ENCODE data around the gene YARS2. TPM values are rescaled to one million over a fixed set of nuclear protein-coding genes. Genes with fewer than 3 reads are reported as not detected.

YARS2 gene
- total and polyA plus RNA-seq, 2 of the 13 experiments (the other 11 are each of a cell fraction or from before 2014, with no cell fraction given): 17.9 to 39.6 TPM

- TF ChIP-seq ATF5 (CRISPR knock-in tag; IDR thresholded peaks at IDR 0.05; ENCODE audit: low read depth) (no peak; the same call in 1 of the 2 replicates), AFF4 (CRISPR knock-in tag; IDR thresholded peaks at IDR 0.05) (no peak; the same call in 1 of the 2 replicates), HOXD1 (CRISPR knock-in tag; IDR thresholded peaks at IDR 0.05) (no peak), SIX4 (CRISPR knock-in tag; IDR thresholded peaks at IDR 0.05) (no peak), ZNF879 (CRISPR knock-in tag; IDR thresholded peaks at IDR 0.05) (no peak), ATF1 (CRISPR knock-in tag; IDR thresholded peaks at IDR 0.05) (peak; percentile 81), DR1 (CRISPR knock-in tag; IDR thresholded peaks at IDR 0.05) (peak; percentile 24; the same call in 1 of the 2 replicates), PHB2 (IDR thresholded peaks at IDR 0.05; ENCODE audit: partially characterized antibody) (no peak), LBX2 (CRISPR knock-in tag; IDR thresholded peaks at IDR 0.05; ENCODE audit: borderline replicate concordance) (no peak), ZBTB25 (CRISPR knock-in tag; IDR thresholded peaks at IDR 0.05) (no peak), ZNF569 (CRISPR knock-in tag; IDR thresholded peaks at IDR 0.05; ENCODE audit: borderline replicate concordance) (no peak), AGO1 (IDR thresholded peaks at IDR 0.05; ENCODE audit: low read depth, low read length, poor library complexity, severe bottlenecking) (no peak), ZFYVE20 (CRISPR knock-in tag; IDR thresholded peaks at IDR 0.05; ENCODE audit: borderline replicate concordance, low read depth) (no peak), ZNF605 (CRISPR knock-in tag; IDR thresholded peaks at IDR 0.05) (no peak), ZNF136 (CRISPR knock-in tag; IDR thresholded peaks at IDR 0.05; ENCODE audit: low read depth) (no peak)
- TF ChIP-seq, protein P1, sequence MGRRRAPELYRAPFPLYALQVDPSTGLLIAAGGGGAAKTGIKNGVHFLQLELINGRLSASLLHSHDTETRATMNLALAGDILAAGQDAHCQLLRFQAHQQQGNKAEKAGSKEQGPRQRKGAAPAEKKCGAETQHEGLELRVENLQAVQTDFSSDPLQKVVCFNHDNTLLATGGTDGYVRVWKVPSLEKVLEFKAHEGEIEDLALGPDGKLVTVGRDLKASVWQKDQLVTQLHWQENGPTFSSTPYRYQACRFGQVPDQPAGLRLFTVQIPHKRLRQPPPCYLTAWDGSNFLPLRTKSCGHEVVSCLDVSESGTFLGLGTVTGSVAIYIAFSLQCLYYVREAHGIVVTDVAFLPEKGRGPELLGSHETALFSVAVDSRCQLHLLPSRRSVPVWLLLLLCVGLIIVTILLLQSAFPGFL (CRISPR knock-in tag; IDR thresholded peaks at IDR 0.05): no peak
Observed at GRCh38 chr12:32755654-32756475, at the start of gene YARS2 (continued).

Data from HepG2 (cell line).